ENCODE results near the gene PRPF4. TPM values are rescaled to one million over a fixed set of nuclear protein-coding genes. Genes with fewer than 3 reads are reported as not detected.

The PRPF4 gene
- total RNA-seq = 29.9 and 33.3 TPM in 2 replicates

DNA sequence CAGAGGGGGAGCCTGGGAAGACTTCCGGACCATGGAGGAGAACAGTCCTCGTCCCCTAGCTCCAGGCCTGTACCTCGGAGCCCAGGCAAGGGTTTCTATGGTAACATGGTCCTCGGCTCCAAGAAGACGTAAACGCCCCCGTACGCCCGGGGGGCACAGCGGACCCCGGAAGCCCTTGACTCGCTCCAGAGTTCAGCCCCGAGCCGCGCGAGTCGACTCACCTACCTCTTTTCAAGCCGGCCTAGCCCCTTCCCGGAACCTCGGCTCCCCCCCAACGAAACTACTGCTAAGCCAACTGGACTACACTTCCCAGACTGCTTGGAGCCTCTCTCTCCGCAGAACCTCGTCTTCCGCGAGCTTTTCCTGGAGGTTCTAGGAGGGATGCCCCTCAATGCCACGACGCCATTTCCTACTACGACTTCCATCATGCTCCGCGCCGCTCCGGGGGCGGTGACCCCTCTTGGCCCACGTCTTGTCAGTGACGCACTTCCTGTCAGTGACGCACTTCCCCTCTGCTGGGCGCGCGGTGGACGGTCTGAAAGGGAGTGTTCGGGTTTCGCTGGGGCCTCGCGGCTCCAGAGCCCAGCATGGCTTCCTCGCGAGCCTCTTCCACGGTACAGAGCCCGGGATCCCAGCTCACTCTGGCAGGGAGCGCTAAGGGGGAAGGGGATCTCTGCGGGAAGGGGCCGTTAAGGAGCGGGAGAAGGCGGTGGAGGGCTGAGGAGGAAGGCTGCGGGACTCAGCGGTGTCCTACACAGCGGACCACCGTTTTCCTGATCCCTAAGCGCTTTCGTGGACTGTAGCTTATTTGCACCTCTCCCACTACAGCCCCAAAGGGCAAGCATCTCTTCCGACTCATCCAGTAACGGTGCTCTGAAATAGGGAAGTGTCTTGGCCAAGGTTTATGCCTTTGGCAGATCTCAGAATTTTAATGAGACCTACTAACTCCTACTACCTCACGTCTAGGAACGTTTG lies at the start of gene PRPF4, which contains the start of gene CDC26:
TSS of gene PRPF4 (plus strand) at position 502 of the 975 bp plus-strand sequence. CDS start at position 588, 86 bp downstream.
TSS of gene CDC26 (minus strand) at position 416 of the 975 bp plus-strand sequence. CDS start 3,065 bp downstream, outside the sequence.

DNA sequence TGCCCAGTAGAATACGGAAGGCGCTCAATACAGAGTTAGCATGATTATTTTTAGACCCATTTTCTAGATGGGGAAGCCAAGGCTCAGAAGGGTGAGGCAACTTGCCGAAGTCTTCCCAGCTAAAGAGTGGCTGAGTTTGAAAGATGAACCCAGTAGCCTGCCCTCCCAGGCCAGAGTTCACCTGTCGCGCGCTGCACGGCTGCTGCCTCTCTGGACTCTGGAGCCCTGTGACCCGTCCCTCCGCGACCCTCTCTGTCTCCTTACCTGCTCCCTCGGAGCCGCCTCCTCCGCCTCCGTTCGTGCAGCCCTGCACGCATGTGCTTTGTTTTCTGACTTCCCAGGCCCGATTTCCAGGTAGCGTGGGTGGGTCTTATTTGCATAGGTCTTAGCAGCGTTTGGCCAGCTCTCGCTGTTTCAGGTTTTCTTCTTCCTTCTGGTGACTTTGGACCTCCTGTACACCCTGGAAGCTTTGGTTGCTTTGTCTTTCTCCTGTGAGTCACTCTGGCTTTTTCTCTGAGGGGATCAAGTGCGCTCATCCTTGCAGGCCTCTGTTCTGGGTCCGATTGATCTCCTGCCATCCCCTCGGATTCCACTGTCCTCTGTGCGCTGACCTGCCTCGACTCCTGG lies 27.4 kb downstream of the PRPF4 start, which contains the start of gene RNF183:
TSS of gene RNF183 (minus strand) at position 585 of the 627 bp plus-strand sequence. CDS start 5,192 bp downstream, outside the sequence.

DNA sequence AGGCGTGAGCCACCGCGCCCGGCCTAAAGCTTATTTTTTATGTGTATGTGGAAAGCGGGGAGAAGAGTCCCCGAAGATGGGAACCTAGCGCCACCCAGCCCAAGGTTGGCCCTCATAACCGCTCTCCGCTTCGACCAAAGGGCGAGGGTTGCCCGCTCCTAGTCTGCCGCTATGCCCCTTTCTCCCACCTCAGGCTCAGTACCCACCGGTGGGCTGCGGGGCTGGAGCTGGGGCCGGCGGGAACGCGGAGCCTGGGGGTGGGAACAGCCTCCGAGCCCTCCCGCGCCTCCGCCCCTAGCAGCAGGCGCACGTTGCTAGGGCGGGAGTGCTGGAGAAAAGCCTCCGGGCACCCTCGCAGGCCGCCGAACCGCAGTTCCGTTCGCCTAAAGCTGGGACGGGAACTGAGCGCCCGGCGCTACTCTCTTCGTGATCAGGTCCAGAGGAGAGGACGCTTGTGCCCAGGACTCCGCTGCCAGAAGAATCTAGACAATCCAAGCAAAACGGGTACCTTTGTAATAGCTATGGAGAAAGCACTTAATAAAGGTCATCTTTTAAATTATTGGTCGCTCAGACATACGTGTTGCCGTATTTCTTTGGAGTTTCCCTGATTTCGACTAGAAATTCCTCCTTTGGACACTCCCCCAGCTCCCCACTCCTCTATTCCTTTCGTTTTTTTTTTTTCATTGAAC lies 64.7 kb downstream of the PRPF4 start, which contains the start of gene WDR31:
TSS of gene WDR31 (minus strand) at position 265 of the 689 bp plus-strand sequence. CDS start 8,253 bp downstream, outside the sequence.

Other genes starting within 250 kb of the PRPF4 start
- gene ZFP37, start 218.9 kb upstream of the PRPF4 start, total RNA-seq = 1.1 and 1.6 TPM in 2 replicates
- 3.7 and 7.1 TPM in 2 replicates for gene SLC31A2, start 124.7 kb upstream of the PRPF4 start, total RNA-seq
- 28.2 and 31.8 TPM in 2 replicates for gene FKBP15, start 54.4 kb upstream of the PRPF4 start, total RNA-seq
- 22.2 and 27.2 TPM in 2 replicates for gene SLC31A1, start 54.1 kb upstream of the PRPF4 start, total RNA-seq
- gene CDC26, start 86 bp upstream of the PRPF4 start, total RNA-seq = 48.3 and 60.5 TPM in 2 replicates
- not detected in 2 replicates for gene RNF183, start 27.7 kb downstream of the PRPF4 start, total RNA-seq
- 0.50 and 0.53 TPM in 2 replicates for gene WDR31, start 64.6 kb downstream of the PRPF4 start, total RNA-seq
- gene BSPRY, start 73.9 kb downstream of the PRPF4 start, total RNA-seq = not detected in 2 replicates
- 6.0 and 6.2 TPM in 2 replicates for gene HDHD3, start 101.3 kb downstream of the PRPF4 start, total RNA-seq
- 17.6 and 18.7 TPM in 2 replicates for gene ALAD, start 125.6 kb downstream of the PRPF4 start, total RNA-seq
- 55.6 and 64.5 TPM in 2 replicates for gene POLE3, start 135.0 kb downstream of the PRPF4 start, total RNA-seq
- gene C9orf43, start 135.1 kb downstream of the PRPF4 start, total RNA-seq = 0.66 and 1.0 TPM in 2 replicates
- gene RGS3, start 188.1 kb downstream of the PRPF4 start, total RNA-seq = 158 and 214 TPM in 2 replicates

All from thoracic aorta endothelial cell (primary cell).